Activated T-cell treated with anti-CD3 and anti-CD28 coated beads for 1 hour (primary cell): ENCODE data around the gene AIFM3.

ENCODE experiments used
- DNase-seq: peaks from one replicate; pipeline ENCODE4 v3.0.0-alpha.2; 2020; ENCODE audit warnings: low read depth

AIFM3 gene

DNA sequence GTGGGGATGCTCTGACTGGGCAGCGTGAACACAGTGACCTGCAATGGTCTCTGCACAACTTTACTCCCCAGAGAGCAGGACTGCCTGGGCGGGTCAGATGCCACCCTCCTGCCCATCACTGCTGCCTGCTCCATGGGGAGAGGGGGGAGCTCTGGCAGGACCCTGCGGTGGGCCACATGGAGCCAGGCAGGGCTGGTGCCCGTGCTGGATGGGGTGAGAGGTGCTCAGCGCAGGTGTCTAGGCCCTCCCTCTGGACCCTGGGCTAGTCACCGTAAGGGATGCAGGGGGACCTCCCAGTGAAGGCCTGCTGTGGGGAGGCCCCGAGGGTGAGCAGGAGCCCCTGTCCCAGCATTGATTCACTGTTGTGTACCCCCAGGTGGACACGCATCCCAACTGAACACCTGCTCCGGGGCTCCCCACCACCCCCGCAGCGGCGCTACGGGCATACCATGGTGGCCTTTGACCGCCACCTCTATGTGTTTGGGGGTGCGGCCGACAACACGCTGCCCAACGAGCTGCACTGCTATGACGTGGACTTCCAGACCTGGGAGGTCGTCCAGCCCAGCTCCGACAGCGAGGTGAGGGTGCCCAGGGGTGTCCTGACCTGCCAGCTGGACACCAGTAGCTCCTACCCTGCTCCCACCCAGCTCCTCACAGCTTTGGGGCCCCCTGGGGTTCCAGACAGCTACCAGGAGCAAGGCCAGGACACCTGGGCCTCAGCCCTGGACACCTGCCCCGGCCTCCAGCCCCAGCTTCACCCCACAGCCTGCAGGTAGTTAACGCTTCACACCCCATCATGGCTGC lies 24.4 kb downstream of the AIFM3 start:
- DNase-seq = no peak

DNA sequence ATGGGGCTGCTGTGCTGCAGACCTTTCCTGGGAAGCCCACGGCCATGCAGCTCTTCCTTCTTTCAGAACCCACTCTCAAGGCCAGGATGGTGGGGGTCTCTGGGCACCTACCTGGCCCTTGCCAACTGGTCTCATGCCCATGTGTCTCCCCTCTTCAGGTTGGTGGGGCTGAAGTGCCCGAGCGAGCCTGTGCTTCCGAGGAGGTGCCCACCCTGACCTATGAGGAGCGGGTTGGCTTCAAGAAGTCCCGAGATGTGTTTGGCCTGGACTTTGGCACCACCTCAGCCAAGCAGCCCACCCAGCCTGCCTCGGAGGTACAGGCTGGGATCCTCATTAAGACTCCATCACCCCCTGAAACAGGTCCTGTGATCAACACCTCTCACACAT lies 25.0 kb downstream of the AIFM3 start:
- DNase-seq = no peak

DNA sequence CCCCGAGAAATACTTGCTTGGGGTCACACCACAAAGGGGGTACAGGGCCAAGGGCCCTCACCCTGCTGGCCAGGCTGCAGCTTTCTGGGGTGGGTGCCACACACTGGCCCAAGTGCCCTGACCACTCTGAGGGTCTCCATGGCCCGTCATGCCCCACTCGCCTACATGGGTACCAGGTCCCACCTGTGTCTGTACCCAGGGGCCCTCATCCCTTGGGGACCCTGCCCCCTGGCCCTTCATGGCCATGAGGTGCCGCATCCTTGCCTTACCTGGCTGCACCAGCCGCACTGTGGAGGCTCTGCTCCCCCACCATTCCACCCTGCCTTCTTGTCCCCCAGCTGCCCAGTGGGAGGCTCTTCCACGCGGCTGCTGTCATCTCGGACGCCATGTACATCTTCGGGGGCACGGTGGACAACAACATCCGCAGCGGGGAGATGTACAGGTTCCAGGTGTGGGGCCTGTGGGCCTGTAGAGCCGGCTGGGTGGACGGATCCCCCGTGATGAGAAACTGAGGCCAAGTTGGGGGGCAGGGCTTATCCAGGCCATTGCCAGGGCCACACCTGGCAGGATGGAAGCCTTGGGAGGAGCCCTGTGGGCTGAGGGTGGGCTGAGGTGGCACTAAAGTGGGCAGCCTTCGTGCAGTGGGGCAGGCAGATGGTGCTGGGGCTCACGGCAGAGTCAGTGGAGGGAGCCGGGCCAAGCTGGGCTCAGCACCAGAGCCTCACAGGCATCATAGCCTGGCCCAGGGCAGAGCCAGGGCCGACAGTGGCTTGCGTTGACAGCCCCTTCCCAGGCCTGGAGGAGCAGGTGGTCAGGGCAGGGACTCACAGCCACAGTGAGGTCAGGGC lies 25.6 kb downstream of the AIFM3 start:
- no peak for DNase-seq

DNA sequence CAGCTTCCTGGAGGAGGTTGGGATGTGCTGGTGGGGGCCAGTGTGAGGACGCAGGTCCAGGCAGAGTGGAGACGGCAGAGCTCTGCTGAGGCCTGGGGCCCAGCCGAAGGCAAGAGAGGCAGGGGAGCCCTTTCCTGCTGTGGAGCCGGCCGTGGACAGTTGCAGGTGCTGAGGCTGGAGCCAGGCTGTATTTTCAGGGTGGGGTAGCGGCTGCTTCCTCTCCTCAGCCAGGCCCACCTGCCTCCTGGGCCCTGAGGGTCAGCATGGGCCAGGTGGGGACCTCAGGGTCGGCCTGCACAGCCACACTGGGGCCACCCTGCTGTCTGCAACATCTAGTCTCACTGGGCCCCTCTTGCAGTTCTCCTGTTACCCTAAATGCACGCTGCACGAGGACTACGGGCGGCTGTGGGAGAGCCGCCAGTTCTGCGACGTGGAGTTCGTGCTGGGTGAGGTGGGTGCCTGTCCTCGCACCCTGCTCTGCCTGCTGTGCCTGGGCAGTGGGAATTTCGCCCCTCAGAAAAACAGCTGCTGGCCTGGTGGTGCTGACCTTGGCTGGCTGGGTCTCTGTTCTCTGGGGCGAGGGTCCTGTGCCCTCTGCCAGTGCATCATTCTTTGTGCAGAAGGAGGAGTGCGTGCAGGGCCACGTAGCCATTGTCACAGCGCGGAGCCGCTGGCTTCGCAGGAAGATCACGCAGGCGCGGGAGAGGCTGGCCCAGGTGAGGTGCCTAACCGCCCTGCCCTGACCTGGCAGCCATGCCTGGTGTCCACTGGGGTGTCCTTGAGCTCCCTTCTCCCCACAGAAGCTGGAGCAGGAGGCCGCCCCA lies 26.5 kb downstream of the AIFM3 start:
- DNase-seq = no peak

DNA sequence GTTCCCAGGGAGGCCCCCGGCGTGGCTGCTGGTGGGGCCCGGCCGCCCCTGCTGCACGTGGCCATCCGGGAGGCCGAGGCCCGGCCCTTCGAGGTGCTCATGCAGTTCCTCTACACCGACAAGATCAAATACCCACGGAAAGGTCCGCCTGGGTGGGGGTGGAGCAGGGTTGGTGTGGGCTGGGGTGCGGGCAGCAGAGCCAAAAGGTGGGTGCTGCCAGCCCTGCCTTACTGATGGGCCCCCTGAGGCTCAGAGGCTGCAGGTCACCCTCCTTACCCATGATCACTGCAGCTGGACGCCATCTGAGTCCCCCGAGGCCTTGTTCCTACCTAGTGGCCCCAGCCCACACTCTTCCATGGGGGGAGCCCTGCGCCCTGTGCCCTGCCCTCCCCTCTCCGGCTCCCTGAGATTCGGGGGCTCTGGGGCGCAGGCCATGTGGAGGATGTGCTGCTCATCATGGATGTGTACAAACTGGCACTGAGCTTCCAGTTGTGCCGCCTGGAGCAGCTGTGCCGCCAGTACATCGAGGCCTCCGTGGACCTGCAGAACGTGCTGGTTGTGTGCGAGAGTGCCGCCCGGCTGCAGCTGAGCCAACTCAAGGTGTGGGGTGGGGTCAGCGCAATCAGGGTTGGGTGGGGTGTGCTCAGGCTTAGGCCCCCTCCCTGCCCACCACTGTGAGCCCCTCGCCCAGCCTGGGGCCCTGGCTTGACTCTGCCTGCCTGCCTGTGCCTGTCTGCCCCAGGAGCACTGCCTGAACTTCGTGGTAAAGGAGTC lies 27.3 kb downstream of the AIFM3 start:
- DNase-seq = no peak

DNA sequence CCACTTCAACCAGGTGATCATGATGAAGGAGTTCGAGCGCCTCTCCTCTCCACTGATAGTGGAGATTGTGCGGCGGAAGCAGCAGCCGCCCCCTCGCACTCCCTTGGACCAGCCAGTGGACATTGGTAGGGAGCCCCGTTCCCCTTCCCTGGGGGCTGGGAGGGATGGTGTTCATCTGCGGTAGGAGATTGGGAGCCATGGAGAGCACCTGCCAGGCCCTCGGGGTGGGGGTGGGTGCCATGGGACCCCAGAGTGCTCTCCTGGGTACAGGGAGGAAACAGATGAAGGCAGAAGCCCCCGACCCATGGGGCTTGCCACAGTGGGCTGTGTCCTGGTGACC lies 27.8 kb downstream of the AIFM3 start:
- no peak for DNase-seq

DNA sequence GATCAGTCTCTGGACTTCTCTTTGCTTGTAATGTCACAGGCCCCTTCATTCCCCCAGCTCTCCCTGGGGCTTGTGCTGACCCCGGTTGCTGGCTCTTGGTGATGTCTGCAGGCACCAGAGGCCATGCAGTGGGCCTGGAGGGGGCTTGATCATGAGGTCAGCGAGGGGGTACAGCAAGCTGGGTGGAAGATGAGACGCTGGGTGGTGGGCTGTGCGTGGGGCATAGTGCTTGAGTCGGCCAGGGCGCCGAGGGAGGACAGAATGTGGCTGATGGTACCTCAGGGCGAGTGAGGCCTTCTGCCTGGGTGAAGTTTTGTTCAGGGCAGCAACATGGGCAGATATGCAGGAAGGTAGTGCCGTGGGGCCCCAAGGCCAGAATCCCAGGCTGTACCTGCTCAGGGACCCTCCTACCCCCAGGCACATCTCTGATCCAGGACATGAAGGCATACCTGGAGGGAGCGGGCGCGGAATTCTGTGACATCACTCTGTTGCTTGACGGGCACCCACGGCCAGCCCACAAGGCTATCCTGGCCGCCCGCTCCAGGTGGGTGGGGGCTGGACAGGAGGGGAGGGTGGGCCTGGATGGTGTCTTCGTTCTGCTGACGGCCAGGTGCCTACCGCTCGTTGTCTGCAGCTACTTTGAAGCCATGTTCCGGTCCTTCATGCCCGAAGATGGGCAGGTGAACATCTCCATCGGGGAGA lies 28.4 kb downstream of the AIFM3 start:
- DNase-seq = no peak

DNA sequence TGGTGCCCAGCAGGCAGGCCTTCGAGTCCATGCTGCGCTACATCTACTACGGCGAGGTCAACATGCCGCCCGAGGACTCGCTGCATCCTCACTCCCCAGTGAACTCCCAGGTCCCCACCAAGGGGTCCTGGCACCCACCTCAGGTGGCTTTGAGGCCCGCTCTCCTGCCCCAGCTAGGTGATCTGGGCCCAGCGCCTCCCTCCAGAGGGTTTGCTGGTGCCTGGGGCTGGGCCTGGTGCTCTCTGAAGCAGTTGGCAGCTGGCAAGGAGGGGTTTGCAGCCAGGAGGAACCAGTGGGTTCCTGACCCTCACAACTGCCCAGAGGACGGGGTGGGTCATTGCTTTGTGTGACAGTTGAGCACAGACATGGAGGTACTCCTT lies 29.0 kb downstream of the AIFM3 start:
- no peak for DNase-seq

DNA sequence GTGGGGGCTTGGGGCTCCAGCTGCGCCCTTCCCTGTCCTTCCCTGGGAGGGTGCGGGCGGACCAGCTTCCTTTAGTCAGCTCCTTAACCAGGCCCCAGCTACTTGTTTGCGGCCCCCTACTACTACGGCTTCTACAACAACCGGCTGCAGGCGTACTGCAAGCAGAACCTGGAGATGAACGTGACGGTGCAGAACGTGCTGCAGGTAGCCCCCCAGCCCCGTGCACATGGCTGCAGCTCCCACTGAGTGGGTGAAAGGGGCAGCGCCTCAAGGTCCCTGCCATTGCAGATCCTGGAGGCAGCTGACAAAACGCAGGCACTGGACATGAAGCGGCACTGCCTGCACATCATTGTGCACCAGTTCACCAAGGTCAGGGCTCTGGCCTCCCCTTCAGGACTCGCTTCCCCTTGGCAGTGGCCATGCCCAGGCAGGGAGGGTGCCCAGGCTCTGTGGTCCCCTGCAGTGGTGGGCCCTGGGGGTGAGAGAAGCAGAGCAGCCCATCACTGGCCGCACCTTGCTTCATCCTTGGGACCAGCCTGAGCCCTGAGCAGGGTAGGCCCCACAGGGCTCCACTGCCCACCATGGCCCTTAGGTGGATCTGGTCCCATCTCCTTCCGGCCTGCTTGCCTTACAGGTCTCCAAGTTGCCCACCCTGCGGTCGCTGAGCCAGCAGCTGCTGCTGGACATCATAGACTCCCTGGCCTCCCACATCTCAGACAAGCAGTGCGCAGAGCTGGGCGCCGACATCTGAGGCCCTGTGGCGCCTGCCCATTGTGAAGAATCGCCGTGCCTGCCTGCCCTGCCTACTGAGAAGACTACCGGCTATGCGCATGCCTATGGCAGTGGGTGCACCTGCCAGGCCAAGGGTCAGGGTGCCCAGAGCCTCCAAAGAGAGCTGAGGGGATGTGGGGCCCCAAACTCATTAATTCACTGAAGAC lies 29.8 kb downstream of the AIFM3 start:
- DNase-seq = no peak

DNA sequence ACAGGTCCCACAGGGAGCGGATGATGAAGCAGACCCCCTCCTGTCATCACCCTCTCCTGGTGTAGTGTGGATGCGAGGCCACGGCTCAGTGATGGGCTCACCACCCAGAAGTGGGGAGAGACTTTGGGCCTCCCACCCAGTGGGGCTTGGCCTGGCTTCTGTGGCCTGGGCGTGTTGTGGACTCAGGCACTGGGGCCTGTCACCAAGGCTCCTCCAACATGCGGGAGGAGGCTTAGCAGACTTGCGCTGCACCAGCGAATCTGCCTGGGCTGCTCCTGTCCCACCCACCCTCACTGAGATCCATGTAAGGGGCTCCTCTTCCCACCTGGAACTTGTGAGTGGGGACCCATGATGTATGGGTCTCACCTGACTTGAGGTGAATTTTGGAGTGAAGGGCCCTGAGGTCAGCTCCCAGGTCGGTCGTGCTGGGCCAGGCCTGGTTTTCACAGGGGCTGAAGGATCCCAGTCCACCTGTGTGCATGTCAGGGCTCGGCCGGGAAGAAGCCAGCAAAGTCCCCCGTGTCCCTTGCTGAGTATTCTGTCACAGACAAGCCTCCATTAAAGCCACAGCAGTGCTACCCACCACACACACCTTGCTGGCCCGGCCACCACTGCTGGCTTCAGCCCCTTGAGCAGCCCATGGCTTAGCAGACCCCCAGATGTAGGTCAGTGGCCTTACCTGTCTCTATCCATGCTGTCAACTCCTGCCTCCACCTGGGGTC lies 30.6 kb downstream of the AIFM3 start:
- no peak for DNase-seq

DNA sequence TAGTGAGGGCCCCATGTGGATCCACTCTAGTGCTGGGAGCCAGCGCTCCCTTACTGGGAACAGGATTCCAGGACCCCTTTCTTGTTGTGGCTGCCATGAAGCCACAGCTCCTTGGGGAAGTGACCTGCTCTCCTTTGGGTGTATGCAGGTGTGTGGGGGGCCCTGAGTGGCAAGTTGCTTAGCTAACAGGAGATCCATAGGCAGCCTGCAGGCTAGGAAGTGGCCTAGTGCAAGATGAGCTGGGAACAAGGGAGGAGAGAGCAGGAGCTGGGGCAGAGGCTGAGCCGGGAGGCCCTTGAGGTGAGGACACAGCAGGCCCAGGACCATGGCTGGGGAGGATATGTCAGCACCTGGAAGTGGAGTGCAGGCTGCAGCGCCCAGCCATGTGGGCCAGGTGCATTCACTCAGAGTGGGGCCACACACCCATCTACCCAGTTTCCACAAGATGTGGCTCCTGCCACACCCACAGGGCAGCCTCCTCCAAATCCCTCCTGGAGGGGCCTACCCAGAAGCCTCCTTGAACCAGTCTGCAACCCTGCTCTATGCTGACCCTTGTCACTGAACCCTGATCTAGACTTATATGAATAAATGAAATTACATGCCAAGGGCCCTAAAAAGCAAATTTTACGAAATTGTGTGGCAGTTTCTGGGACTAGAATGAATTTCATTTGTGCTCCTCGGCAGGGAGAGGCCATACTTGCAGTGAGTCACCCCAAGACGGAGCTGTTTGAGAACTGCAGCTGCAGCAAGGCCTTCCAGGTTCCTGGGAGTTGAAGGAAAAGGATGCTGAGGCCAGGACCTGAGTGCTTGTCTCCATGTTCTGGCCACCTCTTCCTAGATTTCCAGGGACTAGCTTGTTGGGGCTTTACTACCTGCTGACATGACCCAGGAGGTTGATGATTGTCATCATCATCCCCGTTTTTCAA lies 31.6 kb downstream of the AIFM3 start:
- no peak for DNase-seq

DNA sequence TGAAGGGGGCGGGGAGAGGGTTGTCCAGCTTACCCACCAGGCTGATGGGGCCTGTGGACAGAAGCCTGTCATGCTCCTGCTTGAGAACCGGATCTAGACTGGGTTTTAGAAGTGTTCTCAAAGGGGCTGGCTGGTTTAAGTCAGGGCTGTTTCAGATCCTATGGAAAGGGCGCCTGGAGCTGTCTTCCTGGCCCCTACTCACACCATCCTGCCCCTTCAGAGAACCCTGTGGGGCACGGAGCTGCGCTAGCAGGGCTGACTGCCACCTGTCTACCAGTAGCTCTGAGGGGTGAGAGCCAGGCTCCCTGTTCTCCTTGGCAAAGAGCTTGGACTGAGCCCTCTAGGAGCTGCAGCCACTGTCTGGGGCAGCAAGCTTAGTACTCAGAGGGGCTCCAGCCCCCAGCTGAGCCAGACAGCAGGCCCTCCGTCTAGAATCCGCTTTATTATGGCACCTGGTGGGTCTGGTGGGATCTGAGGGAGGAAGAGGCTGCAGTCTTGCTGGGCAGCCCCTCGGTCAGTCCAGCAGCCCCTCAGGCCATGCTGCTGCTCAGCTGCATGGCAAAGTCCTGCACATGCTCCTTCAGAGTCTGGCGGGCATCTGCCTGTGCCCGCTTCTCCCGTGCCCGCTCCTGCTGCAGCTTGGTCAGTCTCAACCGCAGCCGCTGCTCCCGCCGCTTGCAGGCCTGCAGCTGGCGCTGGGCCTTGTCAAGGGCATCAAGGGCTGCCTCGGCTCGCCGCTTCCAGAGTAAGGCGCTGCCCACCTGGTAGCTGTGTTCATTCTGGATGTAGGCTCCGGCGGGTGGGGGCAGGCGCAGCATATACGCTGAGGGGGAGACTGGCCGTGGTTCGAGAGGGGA lies 32.5 kb downstream of the AIFM3 start:
- DNase-seq = no peak

DNA sequence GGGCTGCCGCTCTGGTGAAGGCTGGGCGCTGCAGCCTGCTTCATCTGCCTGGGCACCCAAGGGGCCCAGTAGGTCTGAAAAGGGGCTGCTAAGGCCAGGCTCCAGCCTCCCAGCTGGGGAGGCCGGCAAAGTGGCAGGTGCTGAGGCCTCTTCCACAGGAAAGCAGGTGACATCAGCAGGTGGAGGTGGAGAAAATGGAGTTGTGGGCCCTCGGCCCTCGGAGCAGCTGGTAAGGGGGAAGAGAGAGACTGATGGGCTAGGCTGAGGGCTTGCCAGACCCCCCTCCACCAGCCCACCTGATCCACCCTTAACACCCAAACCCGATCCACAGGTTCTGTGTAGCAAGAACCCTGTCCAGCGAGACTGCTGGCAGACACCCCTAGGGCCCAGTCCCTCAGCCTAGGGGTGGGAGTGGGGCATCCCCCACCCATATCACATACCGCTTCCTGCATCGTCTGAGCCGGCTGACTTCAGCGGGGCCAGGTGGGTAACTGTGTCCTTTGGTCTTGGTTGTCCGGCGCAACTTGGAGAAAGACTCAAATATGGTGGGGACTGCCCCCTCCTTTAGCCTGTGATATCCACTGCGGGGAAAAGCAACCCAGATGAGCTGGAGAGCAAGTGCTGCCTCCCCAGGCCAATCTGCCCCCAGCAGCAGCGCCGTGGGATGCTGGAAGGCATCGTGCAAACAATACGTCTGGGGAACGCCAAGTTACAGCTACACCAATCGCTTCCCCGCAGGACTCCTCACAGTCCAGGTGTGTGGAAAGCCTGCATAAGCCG lies 33.3 kb downstream of the AIFM3 start:
- DNase-seq = no peak

DNA sequence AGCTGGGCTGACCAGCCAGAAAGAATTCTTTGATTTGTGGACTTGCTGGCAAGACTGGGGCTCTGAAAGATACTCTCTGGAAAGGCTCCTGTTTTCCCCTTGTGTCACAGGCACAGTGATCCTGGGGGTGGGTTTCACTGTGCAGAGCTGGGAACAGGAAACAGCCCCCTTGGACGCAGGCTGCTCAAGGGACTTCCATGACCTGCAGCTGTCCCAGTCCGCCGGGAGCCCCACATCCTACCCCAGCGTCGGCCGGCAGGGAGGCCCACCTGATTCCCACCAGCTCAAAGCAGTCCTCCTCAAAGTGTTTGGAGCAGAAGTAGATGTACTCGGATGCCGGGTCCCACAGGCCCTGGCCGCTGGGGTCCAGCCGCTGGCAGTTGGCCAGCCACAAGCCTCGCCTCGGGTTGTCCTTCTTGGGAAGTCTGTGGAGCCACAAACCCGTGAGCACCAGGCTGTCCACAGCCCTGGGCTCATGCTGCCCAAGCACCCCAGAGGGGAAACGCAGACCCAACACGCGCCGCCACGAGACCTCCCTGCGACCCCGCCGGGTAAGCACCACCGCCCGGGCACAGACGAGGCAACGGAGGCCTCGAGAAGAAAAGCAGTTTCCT lies 34.0 kb downstream of the AIFM3 start:
- no peak for DNase-seq

DNA sequence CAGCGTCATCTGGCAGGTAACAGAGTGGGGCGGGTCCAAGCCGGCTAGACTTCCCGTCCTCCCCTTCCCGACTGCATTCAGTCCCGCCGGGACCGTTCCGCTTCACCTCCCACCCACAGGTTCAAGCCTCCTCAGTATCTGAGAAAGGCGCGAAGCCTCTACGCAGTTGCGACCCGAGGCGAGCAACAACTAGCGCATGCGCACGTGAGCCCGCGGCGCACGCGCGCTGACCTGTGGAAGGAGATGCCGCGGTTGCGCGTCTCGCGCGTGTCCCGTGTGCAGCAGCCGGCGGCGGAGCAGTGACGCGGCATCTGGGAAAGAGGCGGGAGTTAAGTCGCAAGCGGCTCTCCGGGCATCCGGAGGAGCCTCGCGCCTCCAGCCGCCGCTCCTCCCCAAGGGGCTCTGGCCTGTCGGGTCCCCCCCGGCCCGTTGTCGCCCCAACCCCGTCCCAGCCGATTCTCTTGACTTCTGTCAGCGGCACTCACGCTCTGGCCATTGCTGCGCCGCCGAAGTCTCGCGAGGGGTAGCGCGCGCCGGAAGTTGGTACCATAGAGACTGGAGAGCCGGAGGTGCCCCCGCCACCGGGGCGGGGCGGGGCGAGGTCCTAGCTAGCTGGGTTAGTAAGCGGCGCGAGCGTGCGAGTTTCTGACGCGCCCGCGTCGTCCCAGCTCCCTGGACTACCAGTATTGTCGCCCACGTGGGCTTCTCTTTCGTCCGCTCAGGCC lies 34.7 kb downstream of the AIFM3 start, which contains the start of gene THAP7:
Gene THAP7, minus strand, starts transcription at position 518 of the 725 bp plus-strand sequence. Its CDS starts 207 bp downstream, at position 311.
- DNase-seq = peak; percentile 96
